Mesenchymal stem cell (in vitro differentiated cells and primary cell): Measurements from ENCODE around the gene PCYT1A.
"Not testable (repeated sequence)": the region's sequence is repeated elsewhere in the genome, so short reads cannot be mapped to it uniquely, and the experiment has no call there.

Source experiments
- DNase-seq: peaks from one replicate; pipeline ENCODE4 v3.0.0-alpha.2; 2013
- H2AFZ ChIP-seq: one replicate; pipeline ENCODE4 v1.6.1; 2013; ENCODE audit warnings: low read depth, mild to moderate bottlenecking, control low read depth, inconsistent platforms, low read length, moderate library complexity
- H2AK5ac ChIP-seq: 2 replicates; pipeline ENCODE4 v1.6.1; 2013; ENCODE audit warnings: low read length, moderate library complexity, mild to moderate bottlenecking, inconsistent platforms; ENCODE audit not compliant: severe bottlenecking
- H2BK120ac ChIP-seq: one replicate; pipeline ENCODE4 v1.6.1; 2013; ENCODE audit warnings: low read depth, mild to moderate bottlenecking, inconsistent platforms, low read length, moderate library complexity
- H2BK12ac ChIP-seq, 2 experiments: one replicate each; pipeline ENCODE4 v1.6.1; 2013; ENCODE audit warnings: inconsistent platforms in 2 of 2, low read length in 2 of 2, mild to moderate bottlenecking in 2 of 2, moderate library complexity in 2 of 2, control low read depth in 1 of 2
- H2BK15ac ChIP-seq: one replicate; pipeline ENCODE4 v1.6.1; 2013; ENCODE audit warnings: mild to moderate bottlenecking, low read depth, inconsistent platforms; ENCODE audit not compliant: poor library complexity, severe bottlenecking
- H2BK5ac ChIP-seq: 2 replicates; pipeline ENCODE4 v1.6.1; 2013; ENCODE audit warnings: low read depth, mild to moderate bottlenecking, low read length, control low read depth, inconsistent platforms; ENCODE audit not compliant: poor library complexity, severe bottlenecking
- H3K14ac ChIP-seq, 2 experiments: one replicate each; pipeline ENCODE4 v1.6.1; 2013; ENCODE audit warnings: inconsistent platforms in 2 of 2, low read length in 2 of 2, control low read depth in 1 of 2, mild to moderate bottlenecking in 1 of 2, moderate library complexity in 1 of 2
- H3K18ac ChIP-seq, 2 experiments: one replicate each; pipeline ENCODE4 v1.6.1; 2013; ENCODE audit warnings: inconsistent platforms in 2 of 2, low read length in 2 of 2, control low read depth in 1 of 2, low read depth in 1 of 2, mild to moderate bottlenecking in 1 of 2
- H3K23ac ChIP-seq, 2 experiments: one replicate each; pipeline ENCODE4 v1.6.1; 2013; ENCODE audit warnings: inconsistent platforms in 2 of 2, low read length in 2 of 2, mild to moderate bottlenecking in 2 of 2, moderate library complexity in 2 of 2, control low read depth in 1 of 2
- H3K27ac ChIP-seq: 2 replicates; pipeline ENCODE4 v1.5.1; 2013; ENCODE audit warnings: mild to moderate bottlenecking, moderate library complexity, low read length, control low read depth, inconsistent platforms; ENCODE audit not compliant: poor library complexity, severe bottlenecking
- H3K27me3 ChIP-seq, 2 experiments: 2 replicates each; pipeline versions ENCODE4 v1.6.1 to v1.7.0; 2013; ENCODE audit warnings: low read length in 2 of 2, mild to moderate bottlenecking in 2 of 2, moderate library complexity in 2 of 2, control low read depth in 1 of 2, inconsistent platforms in 1 of 2; ENCODE audit not compliant: control insufficient read depth in 1 of 2, insufficient read depth in 1 of 2
- H3K36me3 ChIP-seq, 2 experiments: 2 replicates each; pipeline versions ENCODE4 v1.6.1 to v1.7.0; 2013; ENCODE audit warnings: low read length in 2 of 2, control low read depth in 1 of 2, inconsistent platforms in 1 of 2, low read depth in 1 of 2, mild to moderate bottlenecking in 1 of 2; ENCODE audit not compliant: insufficient read depth in 2 of 2, control insufficient read depth in 1 of 2
- H3K4ac ChIP-seq, 2 experiments: one replicate each; pipeline ENCODE4 v1.6.1; 2013; ENCODE audit warnings: inconsistent platforms in 2 of 2, low read length in 2 of 2, mild to moderate bottlenecking in 2 of 2, moderate library complexity in 2 of 2, control low read depth in 1 of 2, low read depth in 1 of 2
- H3K4me1 ChIP-seq: 2 replicates; pipeline ENCODE4 v1.6.1; 2013; ENCODE audit warnings: low read depth, low read length, control low read depth; ENCODE audit not compliant: control insufficient read depth, insufficient read depth
- H3K4me2 ChIP-seq: 2 replicates; pipeline ENCODE4 v1.6.1; 2013; ENCODE audit warnings: low read length, mild to moderate bottlenecking, inconsistent platforms; ENCODE audit not compliant: poor library complexity, severe bottlenecking
- H3K4me3 ChIP-seq, 2 experiments: 2 replicates each; pipeline versions ENCODE4 v1.5.1 to v1.7.0; 2013; ENCODE audit warnings: low read length in 2 of 2, mild to moderate bottlenecking in 2 of 2, control low read depth in 1 of 2, low read depth in 1 of 2; ENCODE audit not compliant: insufficient read depth in 1 of 2
- H3K79me1 ChIP-seq: replicated peaks from 2 replicates; pipeline ENCODE4 v1.6.1; 2013; ENCODE audit warnings: mild to moderate bottlenecking, control low read depth, low read length, inconsistent platforms; ENCODE audit not compliant: poor library complexity, severe bottlenecking
- H3K9ac ChIP-seq: 2 replicates; pipeline ENCODE4 v1.7.0; 2013; ENCODE audit warnings: mild to moderate bottlenecking, low read length, moderate library complexity
- H3K9me3 ChIP-seq: 2 replicates; pipeline ENCODE4 v1.7.0; 2013; ENCODE audit warnings: mild to moderate bottlenecking, low read length; ENCODE audit not compliant: control insufficient read depth
- H4K8ac ChIP-seq: one replicate; pipeline ENCODE4 v1.6.1; 2013; ENCODE audit warnings: inconsistent platforms, mild to moderate bottlenecking, low read length, moderate library complexity
- H4K91ac ChIP-seq: one replicate; pipeline ENCODE4 v1.6.1; 2013; ENCODE audit warnings: mild to moderate bottlenecking, low read length, inconsistent platforms
- WGBS: methylation state at CpG from one replicate; pipeline ENCODE4 v1.1.7; 2013; ENCODE audit warnings: mixed read lengths; 5-methylcytosine and 5-hydroxymethylcytosine counted together

Gene PCYT1A

GRCh38 chr3:196189566-196190347 lies 97.8 kb downstream of the PCYT1A start:
- Histone ChIP-seq H3K4me3 (no peak overlapping the region), H3K9ac (no peak overlapping the region), H4K8ac (no peak overlapping the region), H3K4me1 (peaks cover 10% of the 10 kb centered on the region), H2BK5ac (no peak overlapping the region), H3K23ac (no peak overlapping the region), H3K14ac (no peak overlapping the region), H2AK5ac (no peak overlapping the region), H3K9me3 (no peaks in the 10 kb centered on the region), H2AFZ (no peak overlapping the region), H2BK12ac (no peak overlapping the region), H2BK15ac (no peak overlapping the region), H3K27me3 (peaks cover 0 to 7% of the 10 kb centered on the region in 2 experiments), H3K4ac (no peak overlapping the region), H3K27ac (no peak overlapping the region), H3K18ac (no peak overlapping the region), H3K36me3 (no peaks in the 10 kb centered on the region), H3K79me1 (no peaks in the 10 kb centered on the region), H4K91ac (no peak overlapping the region), H3K4me2 (no peak overlapping the region), H2BK120ac (no peak overlapping the region)
- 85% methylated on average over 14 of the region's 16 CpGs for WGBS
- DNase-seq, result no peak

GRCh38 chr3:196186651-196187573 lies 100.6 kb downstream of the PCYT1A start:
- Histone ChIP-seq H3K27ac (no peak overlapping the region), H3K27me3 (peaks cover 0 to 7% of the 10 kb centered on the region in 2 experiments), H2BK120ac (no peak overlapping the region), H2AK5ac (no peak overlapping the region), H2BK5ac (no peak overlapping the region), H3K23ac (peak overlapping the region in 1 of 2 experiments; percentile 48), H4K91ac (no peak overlapping the region), H3K14ac (no peak overlapping the region), H3K4me3 (no peak overlapping the region), H2BK12ac (no peak overlapping the region), H3K4ac (peak overlapping the region in 1 of 2 experiments; percentile 2), H3K79me1 (no peaks in the 10 kb centered on the region), H4K8ac (peak overlapping the region; percentile 37), H3K36me3 (no peaks in the 10 kb centered on the region), H3K4me2 (no peak overlapping the region), H3K9me3 (no peaks in the 10 kb centered on the region), H3K9ac (peak overlapping the region; percentile 21), H3K18ac (no peak overlapping the region), H2BK15ac (no peak overlapping the region), H3K4me1 (peaks cover 4% of the 10 kb centered on the region), H2AFZ (no peak overlapping the region)
- DNase-seq, result no peak
- 57% methylated on average over 27 of the region's 31 CpGs for WGBS

GRCh38 chr3:196184881-196185280 lies 102.6 kb downstream of the PCYT1A start:
- no peak for DNase-seq
- Histone ChIP-seq H3K4me2 (no peak overlapping the region), H3K4ac (no peak overlapping the region), H3K79me1 (no peaks in the 10 kb centered on the region), H2BK5ac (no peak overlapping the region), H3K27ac (no peak overlapping the region), H2BK120ac (no peak overlapping the region), H3K36me3 (no peaks in the 10 kb centered on the region), H4K91ac (no peak overlapping the region), H3K4me3 (no peak overlapping the region), H2BK15ac (no peak overlapping the region), H4K8ac (no peak overlapping the region), H3K27me3 (peaks cover 0 to 11% of the 10 kb centered on the region in 2 experiments), H3K9ac (no peak overlapping the region), H2BK12ac (no peak overlapping the region), H2AFZ (no peak overlapping the region), H3K14ac (no peak overlapping the region), H3K18ac (no peak overlapping the region), H3K9me3 (no peaks in the 10 kb centered on the region), H3K4me1 (peaks cover 6% of the 10 kb centered on the region), H2AK5ac (no peak overlapping the region), H3K23ac (no peak overlapping the region)
- 92% methylated on average over 15 of the region's 15 CpGs for WGBS

- not testable (repeated sequence) for H2BK12ac ChIP-seq, H2BK15ac ChIP-seq, H3K4me1 ChIP-seq, H2AK5ac ChIP-seq, H3K4me3 ChIP-seq, H3K27ac ChIP-seq, H3K4me2 ChIP-seq, H2BK5ac ChIP-seq, DNase-seq, H3K36me3 ChIP-seq, H3K18ac ChIP-seq, H3K79me1 ChIP-seq, H2BK120ac ChIP-seq, H4K8ac ChIP-seq, H2AFZ ChIP-seq, H4K91ac ChIP-seq, H3K9me3 ChIP-seq, H3K4ac ChIP-seq, H3K9ac ChIP-seq, H3K23ac ChIP-seq, H3K14ac ChIP-seq
- WGBS, result no CpG with 5 or more reads among the region's 4 CpGs
- peaks cover 0 to 11% of the 10 kb centered on the region in 2 experiments for H3K27me3 ChIP-seq
These were observed 103.4 kb downstream of the PCYT1A start for GRCh38 chr3:196184169-196184432.
